Non-pigmented ciliary epithelial cell (primary cell): ENCODE measurements around the gene YIPF6.
"Not testable (repeated sequence)": the region's sequence is repeated elsewhere in the genome, so short reads cannot be mapped to it uniquely, and the experiment has no call there.

Experiments used
- DNase-seq: peaks from one replicate; pipeline ENCODE4 v3.0.0-alpha.2; 2010; ENCODE audit warnings: low read depth

Gene YIPF6, protein sequence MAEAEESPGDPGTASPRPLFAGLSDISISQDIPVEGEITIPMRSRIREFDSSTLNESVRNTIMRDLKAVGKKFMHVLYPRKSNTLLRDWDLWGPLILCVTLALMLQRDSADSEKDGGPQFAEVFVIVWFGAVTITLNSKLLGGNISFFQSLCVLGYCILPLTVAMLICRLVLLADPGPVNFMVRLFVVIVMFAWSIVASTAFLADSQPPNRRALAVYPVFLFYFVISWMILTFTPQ

DNA sequence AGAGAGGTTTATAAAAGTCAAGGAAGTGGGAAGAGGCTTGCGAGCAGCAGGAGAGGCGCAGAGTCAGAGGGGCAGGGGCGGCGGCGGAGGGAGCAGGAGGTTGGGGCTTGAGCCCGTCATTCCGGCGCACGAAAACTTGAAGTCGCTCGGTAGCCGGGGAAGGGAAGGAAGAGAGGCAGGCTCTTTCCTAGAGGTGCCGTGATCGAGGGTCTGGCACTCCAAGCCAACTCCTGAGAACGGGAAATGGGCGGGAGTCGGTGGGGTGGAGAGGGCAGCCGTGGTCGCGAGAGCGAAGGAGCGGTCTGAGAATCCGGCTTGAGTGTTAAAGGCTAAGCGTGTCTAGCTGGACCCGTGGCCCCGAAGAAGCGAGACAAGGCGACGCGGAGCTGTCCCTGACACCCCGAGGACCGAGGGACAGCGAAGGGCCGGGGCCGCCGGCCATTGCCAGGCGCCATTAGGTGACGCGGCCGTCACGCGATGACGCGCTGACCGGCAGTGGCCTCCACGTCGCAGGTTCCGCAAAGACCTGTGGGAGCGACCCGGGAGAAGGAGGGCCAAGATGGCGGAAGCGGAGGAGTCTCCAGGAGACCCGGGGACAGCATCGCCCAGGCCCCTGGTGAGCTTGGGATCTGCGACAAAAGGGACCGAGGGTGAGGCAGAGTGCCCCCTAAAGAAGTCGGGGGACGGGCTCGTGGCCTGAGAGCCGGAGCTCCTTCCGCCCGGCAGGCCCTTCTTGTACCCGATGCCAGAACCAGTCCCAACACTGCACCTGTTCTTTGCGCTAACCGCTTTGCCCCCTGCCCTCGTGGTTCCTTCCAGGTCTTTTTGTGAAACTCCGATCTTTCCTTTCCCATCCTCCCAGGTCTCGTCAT lies at the start of gene YIPF6:
YIPF6 (plus strand) TSS at position 544 of the 872 bp plus-strand sequence; CDS start at position 560, 16 bp downstream.
- no peak for DNase-seq

GRCh38 chrX:68451720-68452119 lies 47.1 kb upstream of the YIPF6 start:
- no peak for DNase-seq

DNA sequence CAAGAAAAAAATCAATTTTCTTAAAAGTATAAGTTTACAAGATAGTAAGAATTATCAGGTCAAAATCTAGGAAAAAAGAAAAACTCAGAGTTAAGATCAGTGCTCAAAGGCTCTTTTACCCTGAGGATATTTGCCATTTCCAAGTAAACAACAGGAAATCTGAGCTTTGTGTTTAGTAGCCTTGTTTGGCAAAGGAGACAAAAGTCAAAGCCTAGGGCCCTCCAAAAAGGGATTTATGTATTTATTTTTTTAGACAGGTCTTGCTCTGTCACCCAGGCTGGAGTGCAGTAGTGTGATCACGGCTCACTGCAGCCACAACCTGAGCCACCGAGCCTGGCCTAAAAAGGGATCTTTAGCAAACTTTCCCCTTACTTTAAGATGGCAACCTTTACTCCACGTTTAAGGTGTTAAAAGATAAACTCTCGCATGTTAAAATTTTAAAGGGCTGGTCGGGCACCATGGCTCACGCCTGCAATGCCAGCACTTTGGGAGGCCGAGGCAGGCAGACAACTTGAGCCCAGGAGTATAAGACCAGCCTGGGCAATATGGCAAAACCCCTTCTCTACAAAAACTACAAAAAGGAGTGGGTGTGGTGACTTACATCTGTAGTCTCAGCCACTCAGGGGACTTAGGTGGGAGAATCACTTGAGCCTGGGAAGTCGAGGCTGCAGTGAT lies 44.2 kb upstream of the YIPF6 start:
- DNase-seq, result no peak

DNA sequence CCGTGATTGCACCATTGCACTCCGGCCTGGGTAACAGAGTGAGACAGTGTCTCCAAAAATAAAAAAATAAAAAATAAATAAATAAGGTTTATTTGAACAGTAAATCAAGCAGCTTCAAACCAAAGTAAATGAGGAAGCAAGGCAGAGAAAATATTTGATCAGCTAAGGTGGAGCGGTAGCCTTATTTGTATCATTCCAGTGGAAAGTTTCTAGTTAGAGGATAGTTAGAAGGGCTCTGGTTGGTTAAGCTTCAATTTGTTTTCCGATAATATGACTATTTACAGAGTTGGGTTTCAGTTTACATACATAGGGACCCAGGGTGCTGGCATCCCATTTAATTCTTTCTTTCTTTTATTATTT lies 43.7 kb upstream of the YIPF6 start:
- no peak for DNase-seq

GRCh38 chrX:68461093-68461492 lies 37.8 kb upstream of the YIPF6 start:
- DNase-seq, result no peak

DNA sequence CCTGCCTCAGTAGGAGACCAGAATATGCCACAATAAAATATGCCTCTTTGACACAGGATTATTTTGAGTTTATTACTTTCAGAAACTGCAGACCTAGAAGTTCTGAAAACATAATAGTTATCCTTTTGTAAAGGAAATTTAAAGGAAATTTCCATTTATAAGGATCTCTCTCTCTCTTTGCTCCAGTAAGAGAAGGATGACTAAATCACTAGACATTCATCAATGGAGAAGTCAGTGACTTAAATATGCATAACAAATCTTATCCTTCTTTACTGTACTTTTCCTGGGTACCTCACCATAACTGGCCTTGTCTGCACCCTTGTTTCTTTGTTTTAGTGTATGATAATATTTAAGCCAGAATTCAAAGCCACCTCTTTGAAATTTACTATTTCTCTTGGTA lies 37.3 kb upstream of the YIPF6 start:
- no peak for DNase-seq

- DNase-seq, result peak; percentile 31
These were observed 36.7 kb upstream of the YIPF6 start for GRCh38 chrX:68462197-68462596.

- DNase-seq, result no peak
These were observed 36.2 kb upstream of the YIPF6 start for GRCh38 chrX:68462653-68463052.

DNA sequence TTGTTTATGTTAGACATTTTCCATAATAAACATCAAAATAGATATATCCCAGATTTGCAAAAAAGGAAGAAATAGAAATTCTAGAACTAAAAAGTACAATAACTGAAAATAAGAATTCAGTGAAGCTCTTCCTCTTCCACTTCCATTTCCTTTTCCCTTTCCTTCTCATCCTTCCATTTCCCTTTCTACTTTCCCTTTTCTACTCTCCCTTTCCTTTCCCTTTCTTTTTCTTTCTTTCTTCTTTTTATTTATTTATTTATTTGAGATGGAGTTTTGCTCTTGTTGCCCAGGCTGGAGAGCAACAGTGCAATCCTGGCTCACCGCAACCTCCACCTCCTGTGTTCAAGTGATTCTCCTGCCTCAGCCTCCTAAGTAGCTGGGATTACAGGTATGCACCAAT lies 35.0 kb upstream of the YIPF6 start:
- no peak for DNase-seq

DNA sequence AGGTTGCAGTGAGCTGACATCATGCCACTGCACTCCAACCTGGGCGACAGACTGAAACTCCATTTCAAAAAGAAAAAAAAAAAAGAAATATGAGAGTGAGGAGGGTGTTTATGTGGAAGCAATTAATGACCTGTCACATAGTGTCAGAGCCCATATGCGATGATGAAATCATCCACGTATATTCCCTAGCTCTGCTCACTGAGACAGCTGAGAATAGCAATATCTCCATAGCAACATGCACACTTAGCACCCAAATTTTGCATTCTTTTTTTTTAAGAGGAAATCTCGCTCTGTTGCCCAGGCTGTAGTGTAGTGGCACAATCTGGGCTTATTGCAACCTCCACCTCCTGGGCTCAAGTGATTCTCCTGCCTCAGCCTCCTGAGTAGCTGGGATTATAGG lies 34.1 kb upstream of the YIPF6 start:
- DNase-seq, result no peak

GRCh38 chrX:68480969-68481368 lies 17.9 kb upstream of the YIPF6 start:
- no peak for DNase-seq

GRCh38 chrX:68486198-68486597 lies 12.7 kb upstream of the YIPF6 start:
- not testable (repeated sequence) for DNase-seq

DNA sequence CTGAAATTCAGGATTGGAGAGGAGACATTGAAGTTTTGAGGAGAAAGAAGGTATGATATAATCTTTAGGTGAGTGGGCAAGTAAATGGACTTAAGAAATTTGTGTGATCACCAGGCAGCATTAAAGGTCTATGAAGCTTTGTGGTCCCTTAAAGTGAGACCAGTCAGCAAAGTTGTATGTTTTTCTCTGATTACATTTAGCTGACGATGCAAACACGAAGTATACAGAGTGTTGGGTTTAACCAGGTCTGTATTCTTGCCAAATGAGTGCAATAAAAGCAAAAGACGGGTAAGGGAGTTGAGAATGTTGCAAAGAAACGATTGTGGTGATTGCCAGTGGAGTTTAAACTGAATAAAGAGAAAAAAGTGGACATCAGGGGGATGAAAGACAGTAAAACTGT lies 11.6 kb upstream of the YIPF6 start:
- DNase-seq, result no peak

GRCh38 chrX:68487924-68488323 lies 10.9 kb upstream of the YIPF6 start:
- DNase-seq, result no peak

GRCh38 chrX:68488657-68489056 lies 10.2 kb upstream of the YIPF6 start:
- no peak for DNase-seq

GRCh38 chrX:68490644-68491043 lies 8.2 kb upstream of the YIPF6 start:
- DNase-seq, result no peak

DNA sequence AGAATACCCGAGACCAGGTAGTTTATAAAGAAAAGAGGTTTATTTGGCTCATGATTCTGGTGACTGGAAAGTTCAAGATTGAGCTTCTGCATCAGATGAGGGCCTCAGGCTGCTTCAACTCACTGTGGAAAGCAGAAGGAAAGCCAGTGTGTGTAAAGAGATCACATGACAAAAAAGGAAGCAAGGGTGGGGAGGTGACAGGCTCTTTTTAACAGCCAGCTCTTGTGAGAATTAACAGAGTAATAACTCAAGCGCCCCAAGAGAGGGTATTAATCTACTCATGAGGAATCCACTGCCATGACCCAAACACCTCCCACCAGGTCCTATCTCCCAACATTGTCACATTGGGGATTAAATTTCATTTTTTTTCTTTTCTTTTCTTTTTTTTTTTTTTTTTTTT lies 6.3 kb upstream of the YIPF6 start:
- no peak for DNase-seq

DNA sequence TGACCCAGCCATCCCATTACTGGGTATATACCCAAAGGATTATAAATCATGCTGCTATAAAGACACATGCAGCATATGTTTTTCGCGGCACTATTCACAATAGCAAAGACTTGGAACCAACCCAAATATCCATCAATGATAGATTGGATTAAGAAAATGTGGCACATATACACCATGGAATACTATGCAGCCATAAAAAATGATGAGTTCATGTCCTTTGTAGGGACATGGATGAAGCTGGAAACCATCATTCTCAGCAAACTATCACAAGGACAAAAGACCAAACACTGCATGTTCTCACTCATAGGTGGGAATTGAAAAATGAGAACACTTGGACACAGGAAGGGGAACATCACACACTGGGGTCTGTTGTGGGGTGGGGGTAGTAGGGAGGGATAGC lies 5.1 kb upstream of the YIPF6 start:
- DNase-seq, result not testable (repeated sequence)

DNA sequence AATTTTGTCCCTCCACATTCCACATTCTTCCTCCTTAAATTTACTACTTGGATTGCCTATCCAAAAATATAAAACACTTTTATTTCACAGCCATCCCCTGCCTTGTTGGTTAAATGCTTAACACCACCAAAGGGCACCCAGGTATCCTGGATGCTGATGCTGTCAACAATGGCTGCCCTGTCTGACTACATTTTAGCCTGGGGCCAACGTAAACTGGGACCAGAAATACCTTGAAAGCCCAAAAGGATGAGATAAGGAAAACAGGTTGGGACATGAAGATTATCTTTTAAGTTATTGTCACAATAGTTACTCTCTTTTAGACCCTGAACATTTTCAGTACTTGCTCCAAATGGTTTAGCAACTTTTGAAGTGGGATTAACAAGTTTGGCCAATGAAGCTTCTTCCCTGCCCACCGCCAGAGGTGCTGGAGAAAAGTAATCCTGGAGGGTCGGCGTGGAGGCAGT lies 775 bp upstream of the YIPF6 start:
- DNase-seq, result no peak

GRCh38 chrX:68499543-68500504 lies 973 bp downstream of the YIPF6 start:
- DNase-seq, result no peak

DNA sequence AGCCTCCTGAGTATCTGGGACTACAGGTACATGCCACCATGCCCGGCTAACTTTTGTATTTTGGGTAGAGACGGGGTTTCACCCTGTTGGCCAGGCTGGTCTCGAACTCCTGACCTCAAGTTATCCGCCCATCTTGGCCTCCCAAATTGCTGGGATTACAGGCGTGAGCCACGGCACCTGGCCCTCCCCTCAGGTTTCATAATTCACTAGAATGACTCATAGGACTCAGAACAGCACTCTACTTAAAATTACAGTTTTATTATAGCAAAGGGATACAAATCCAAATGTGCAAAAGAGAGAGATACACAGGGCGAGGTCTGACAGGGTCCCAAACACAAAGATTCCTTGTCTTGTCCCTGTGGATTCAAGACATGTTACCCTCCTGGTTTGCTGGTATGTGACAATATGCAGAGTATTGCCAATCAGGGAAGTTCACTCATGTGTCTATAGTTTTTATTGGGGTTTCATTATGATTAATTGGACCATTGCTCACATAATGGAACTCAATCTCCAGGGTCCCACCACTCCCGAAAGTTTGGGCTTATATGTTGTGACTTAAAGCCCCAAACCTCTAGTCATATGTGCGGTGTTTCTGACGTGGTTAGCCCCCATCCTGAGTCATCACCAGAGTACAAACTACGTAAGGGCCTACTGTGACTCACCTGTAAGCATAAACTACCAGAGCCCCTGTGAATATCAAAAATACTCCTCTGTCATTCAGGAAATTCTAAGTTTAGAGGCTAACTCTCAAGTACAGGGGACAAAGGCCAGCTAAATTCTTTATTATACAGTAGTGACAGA lies 5.2 kb downstream of the YIPF6 start:
- peak; percentile 50 for DNase-seq
